HG03280 (cell line): ENCODE data around the gene NAV2.
"Not testable (repeated sequence)": the region's sequence is repeated elsewhere in the genome, so short reads cannot be mapped to it uniquely, and the experiment has no call there.

Source experiments
- ATAC-seq: cut with Tn5 transposase; IDR thresholded peaks from one replicate; pipeline ENCODE4 v1.9.1; 2021; ENCODE audit warnings: mild to moderate bottlenecking, moderate library complexity; ENCODE audit not compliant: unreplicated experiment

The NAV2 gene

DNA sequence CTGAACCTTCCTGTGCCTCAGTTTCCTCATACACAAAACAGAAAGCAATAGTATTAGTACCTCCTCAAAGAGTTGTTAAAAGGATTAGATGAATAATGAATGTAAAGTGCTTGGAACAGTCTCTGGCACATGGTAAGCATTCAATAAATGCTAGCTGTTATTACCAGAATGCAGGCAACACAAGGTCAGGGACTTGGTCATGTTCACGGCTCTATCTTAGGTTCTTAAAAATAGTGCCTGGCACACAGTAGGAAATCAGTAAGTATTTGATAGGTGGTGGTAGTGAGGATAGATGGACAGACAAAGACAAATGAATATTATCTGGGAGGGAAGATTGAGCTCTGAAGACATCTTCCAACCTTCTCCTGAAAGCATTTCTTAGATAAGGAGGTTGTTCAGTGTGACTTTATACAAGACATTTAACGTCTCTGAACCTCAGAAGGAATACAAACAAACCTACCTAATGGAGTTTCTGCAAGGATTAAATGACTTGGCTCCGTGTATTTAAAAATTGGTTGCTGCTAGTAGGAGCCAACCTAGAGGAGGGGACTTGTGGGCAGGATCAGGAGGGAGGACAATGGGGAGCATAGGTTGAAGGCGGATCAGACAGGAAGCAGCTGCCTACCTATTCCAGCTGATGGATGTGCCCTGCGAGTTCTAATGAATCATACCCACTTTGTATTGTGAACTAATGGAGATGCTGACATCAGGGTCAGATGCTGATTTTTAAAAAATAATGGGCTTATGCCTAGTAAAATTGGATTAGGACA, 353.6 kb downstream of the NAV2 start:
- no peak for ATAC-seq

DNA sequence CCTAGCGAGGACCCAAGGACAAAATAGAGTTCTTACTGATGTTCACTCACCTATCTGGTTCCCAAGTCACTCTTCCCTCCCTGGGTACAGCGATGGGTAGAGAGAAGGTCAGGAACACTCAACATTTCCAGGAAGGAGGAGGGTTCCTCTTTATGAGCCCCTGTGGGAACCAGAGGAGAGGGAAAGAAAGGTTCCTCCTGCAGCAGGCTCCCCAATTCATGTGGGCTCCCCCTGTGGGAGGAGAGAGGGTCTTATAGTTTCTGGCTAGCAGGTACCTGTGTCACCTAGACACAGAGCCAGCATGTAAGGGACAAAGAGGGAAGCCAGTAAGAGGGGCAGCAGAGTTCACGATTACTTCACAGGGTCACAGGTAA, 354.1 kb downstream of the NAV2 start:
- no peak for ATAC-seq

DNA sequence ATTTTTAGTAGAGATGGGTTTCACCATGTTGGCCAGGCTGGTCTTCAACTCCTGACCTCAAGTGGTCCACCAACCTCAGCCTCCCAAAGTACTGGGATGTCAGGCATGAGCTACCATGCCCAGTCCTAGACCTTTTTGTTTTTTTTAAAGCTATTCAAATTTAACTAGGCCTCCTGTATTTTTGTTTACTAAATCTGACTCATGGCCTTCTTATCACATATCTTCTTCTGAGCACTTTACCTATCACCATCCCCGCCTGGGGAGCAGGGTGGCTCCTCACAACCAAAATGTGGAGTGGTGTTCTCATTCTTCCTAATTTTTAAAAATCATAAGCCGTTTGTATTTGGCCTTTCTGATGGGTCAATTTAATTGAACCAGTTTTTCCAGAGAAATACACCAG, 355.0 kb downstream of the NAV2 start:
- no peak for ATAC-seq

DNA sequence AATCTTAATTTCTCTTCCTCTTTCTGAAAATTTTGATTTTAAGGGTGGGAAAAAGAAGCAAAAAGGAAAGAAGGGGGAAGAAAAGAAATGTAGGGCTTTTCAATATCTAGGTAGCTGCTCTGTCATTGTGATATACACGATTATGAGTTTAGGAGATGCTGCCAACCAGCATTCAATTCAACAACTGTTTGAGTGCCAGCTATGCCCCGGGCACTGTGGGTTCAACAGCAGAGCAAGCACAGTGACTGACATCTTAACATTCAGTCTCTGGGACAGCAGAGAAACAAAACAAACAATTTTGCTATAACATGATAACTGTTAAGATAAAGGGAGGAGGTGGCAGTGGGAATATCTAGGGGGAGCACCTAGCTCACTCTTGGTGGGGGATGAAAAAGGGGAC, 356.1 kb downstream of the NAV2 start:
- ATAC-seq: no peak

- ATAC-seq: no peak
Measured at GRCh38 chr11:20070459-20070858, 357.8 kb downstream of the NAV2 start.

DNA sequence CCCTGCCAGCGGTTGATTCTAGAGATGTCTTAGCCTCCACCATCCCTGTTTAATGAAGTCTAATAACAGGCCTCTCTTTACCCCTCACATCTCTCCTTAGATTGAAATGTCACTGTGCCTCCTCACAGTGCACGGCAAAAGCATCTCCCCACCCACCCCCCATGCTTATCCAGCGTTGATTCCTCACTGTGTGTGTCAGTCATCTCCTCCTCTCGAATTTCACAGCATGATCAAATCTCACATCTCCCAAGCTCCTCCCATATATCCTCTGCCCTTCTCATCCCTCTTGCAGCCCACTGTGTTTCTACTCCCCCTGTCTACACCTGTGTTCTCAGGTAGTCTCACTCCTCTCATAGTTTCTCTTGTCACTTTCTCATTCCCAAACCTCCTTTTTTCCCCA, 363.0 kb downstream of the NAV2 start:
- no peak for ATAC-seq

- ATAC-seq: no peak
Measured at GRCh38 chr11:20078846-20079245, 366.2 kb downstream of the NAV2 start.

DNA sequence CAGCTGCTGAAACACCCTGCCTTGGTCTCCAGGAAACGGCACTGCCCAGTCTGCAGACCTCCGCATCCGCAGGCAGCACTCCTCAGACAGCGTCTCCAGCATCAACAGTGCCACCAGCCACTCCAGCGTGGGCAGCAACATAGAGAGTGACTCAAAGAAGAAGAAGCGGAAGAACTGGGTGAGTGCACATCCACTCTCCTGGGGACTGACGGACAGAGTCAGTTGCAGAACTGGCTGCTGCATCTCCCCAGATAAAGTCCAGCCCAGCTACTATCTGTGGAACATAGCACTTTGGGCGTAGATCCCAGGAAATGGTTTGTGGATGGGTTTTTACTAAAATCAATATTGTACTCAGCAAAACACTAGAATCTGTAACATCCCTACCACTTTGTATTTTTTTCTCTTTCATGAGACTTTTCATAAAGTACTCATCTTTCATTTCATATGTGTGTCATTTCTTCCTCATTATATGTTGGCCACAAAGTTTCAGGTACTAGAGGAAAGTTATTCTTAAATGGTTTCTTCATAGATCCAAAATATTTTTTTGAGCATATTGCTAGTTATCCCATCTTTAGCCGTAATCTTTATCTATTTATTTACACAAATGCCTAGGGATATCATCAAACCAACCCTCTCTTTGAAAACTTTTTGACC, 367.5 kb downstream of the NAV2 start:
- ATAC-seq: no peak

- ATAC-seq: no peak
Measured at GRCh38 chr11:20081336-20081735, 368.7 kb downstream of the NAV2 start.

DNA sequence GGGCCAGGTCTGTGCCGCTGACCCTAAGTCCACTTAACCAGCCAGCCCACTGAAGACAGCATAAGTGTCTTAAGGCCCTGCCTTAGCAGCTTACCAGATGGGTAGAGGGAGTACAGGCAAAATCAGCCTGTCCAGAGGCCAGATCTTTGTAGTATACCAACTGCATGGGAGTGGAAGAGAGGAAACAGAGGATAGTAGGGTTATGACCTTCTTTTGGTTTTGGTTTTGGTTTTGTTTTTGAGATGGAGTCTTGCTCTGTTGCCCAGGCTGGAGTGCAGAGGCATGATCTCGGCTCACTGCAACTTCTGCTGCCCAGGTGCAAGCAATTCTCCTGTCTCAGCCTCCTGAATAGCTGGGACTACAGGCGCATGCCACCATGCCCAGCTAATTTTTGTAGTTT, 371.2 kb downstream of the NAV2 start:
- ATAC-seq: not testable (repeated sequence)

- no peak for ATAC-seq
Measured at GRCh38 chr11:20084921-20085814, 372.5 kb downstream of the NAV2 start.

DNA sequence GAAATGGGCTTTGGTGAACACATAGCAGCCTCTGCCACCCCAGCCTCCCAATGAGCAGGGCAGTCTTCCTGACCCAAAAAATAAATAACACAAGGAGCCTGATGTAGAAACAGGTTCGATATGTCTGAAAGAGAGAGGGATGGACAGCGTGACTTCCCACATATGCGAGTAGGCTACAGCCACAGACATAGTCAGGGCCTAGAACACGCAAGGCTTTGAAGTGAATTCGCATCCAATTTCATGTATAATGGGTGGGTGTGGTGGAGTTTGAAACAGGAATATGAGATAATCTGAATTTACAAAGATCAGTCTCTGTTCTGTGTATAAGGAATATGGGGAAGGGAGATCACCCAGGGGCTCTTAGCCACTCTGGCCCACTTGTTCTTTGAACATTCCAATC, 373.3 kb downstream of the NAV2 start:
- ATAC-seq: no peak

- no peak for ATAC-seq
Measured at GRCh38 chr11:20087118-20087521, 374.5 kb downstream of the NAV2 start.

DNA sequence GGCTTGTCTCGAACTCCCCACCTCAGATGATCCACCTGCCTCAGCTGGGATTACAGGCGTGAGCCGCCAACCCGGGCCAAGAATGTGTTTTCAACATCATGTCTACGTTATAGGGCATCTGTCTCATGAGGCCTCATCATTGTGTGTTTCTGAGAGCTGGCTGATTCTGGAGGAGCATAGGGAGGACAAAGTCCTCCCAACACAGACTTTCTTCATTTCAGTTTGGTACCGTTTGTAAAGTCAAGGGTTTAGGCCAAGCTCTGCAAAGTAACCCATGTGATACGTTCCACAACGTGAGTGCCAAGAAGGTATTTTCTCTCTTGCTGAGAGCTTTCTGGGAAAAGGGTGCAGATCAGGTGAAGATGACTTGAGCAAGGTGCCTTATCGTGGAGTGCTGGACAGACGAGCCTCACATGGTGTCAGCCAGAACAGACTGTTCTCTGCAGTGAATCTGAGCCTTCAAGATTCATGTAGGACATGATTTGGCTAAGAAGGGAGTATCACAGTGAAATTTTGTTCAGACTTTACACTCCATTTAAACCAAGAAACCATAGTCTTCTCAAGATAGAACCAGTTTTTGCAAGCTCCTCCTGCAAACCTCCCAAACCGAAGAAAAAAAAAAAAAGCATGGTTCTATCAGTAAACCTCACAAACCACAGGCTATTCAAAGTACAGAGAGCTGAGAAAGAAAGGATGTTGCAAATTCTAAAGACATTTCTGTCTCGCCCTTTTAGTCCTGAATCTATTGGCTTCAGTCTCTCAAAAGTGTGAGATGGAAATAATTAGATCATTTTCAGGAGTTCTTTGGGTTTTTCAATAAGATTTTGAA, 376.0 kb downstream of the NAV2 start:
- ATAC-seq: no peak

GRCh38 chr11:20089367-20089766, 376.7 kb downstream of the NAV2 start:
- ATAC-seq: no peak

GRCh38 chr11:20089796-20090653, 377.4 kb downstream of the NAV2 start:
- no peak for ATAC-seq

- no peak for ATAC-seq
Measured at GRCh38 chr11:20090654-20091374, 378.2 kb downstream of the NAV2 start.

DNA sequence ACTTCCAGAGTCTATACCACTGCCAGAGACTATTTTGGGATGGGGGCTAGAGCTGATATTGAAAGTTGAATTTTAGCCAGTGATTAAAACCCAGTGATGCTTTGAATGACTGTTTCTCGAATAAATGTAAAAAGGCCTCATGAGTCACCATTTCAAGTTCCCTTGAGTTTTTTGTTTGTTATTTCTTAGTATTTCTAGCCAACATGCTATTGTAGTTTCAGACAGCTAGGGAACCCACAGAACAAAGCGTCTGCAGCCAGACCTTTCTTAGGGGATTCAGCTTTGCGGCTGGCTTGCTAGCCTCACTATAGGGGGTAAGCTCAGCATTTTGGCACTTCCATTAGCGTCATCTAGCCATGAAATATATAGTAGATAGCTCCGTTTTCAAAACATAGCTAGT, 381.1 kb downstream of the NAV2 start:
- no peak for ATAC-seq

GRCh38 chr11:20095189-20095588, 382.6 kb downstream of the NAV2 start:
- no peak for ATAC-seq
